HG03378 (cell line): Measurements from ENCODE around the gene SLC35G1.

Source experiments
- ATAC-seq: cut with Tn5 transposase; IDR thresholded peaks from one replicate; pipeline ENCODE4 v1.9.1; 2021; ENCODE audit warnings: mild to moderate bottlenecking, moderate library complexity; ENCODE audit not compliant: unreplicated experiment

SLC35G1 gene

DNA sequence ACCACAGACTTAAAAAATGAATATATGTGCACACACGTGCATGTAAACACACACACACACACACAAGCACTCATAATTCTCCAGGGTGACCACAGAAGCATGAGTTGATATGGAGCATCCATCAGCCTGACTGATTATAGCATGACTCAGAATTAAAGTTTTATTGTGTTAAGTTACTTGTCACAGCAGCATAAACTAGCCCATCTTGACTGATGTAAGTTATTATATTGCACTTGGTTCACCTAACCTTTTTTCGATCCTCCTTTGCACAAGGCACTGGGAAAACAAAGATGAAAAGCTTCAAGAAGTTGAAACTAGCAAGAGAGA is 18.8 kb upstream of the SLC35G1 start:
- ATAC-seq = no peak

DNA sequence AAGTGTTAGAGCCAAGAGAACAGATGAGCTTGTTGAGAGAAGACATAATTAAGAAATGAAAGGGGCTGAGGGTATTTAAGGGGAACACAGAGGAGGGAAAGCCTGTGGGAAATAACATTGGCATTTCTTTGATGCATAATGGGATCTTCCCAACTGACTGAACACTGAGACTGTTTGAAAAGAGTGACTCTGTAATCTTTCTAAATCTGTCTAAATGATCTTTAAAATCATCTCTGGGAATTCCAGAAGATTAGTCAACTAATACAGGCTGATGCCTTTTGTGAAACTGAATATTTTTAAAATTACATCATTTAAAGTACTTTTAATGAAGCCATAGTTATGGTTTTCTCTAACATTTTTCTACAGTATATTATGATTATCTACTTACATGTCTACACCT is 17.4 kb upstream of the SLC35G1 start:
- ATAC-seq = no peak

DNA sequence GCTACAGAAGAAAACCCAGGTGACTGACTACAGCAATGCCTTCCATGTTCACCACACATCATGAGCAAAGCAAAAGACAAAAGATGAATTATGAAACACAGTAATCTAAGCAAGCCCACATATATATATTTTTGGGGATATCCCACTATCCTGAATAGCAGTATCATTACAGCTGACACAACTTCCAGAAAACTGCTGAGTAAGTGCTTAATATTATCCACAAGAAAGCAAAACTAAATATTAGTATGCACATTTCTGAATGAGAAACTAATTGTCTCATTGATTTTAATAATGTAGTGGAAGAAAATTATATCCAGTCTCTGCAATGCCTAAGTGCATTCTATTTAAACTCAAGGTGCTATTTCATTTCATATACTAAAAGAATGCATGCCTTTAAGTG is 14.5 kb upstream of the SLC35G1 start:
- ATAC-seq = no peak

DNA sequence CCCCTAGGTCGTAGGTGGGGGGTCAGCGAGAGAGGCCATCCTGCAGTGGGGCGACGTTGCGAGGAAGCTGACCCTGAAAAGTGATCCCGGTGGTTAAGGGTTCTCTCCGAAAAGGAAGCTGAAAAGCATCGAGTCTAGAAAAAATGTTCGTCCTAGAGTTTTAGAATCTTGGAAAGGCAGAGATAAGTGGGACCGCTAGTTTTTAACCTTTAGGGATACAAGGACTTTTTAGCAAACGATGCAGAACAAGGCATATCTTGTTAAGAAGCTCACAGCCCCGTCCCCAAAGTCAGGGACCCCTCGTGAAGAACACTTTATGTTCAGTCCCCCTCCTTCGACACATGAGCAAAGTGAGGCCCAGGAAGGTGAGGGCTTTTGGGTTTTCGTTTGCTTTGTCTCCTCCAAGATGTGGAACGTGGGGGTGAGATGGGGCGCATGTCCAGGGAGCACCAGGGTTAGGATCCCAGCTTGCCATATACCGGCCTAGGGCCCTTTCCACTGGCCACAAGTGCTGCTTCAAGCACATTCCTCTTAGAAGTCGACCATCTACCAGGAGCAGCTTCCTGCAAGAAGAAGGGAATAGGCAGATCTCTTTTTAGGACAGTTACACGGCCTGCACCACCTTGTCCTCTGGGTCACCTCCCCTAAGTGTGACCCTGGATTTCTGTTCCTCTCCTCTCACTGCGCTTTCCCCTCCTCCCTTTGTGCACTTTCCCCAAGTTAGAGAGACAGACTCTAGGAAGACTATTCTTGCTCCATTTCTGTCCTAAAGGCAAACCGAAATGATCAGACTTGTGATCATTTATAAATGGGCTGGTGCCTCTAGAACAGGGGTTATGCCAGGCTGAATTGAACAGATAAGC is 969 bp downstream of the SLC35G1 start:
- ATAC-seq = no peak

DNA sequence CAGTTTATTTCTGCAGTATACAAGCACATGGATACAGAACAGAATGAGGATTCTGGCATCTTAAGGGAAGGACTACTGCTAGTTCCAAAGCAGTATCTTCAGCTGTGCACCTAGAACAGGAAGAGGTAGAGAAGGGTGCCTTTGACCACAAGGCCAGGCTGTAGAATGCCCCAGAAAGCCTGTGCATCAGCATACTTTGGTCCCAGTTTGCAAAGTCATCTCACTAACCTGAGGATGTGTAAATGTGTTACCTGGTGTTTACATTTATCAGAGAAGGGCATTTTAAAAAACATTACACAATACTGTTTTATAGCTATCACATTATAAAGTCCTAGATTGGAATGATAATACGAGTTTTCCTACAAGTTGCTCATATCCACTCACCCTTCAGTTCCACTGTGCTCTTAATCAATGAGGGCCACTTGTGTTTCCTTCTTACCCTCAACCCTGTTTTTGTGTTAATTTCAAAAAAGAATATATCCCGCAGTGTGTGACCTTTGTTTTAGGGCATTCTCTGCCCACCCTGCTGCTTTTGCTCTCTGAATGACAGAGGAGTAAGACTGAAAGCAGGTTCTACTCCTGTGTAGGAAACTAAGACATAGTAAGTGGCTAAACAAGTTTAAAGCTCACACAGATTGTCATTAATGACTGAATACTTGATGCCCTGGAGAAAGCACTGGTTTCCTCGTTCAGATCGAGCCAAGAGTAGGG is 3.4 kb downstream of the SLC35G1 start:
- no peak for ATAC-seq

DNA sequence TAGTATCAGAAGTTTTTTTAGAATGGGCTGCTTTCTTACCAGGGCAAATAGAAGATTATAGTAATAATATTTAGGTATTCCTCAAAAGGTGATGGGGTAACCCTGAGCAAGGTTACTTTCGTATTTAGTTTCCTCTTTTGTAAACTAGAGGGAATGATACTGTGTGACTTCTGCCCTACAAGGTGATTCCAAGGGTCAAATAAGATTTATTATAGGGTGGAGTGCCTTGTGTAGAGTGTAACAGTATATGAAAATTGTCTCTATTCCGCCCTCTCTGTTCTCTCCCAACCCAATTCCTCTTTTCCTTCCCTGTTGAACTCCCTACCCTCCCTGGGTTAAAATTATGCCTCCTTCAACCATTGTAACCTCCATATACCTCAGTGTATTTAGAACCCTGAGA is 5.3 kb downstream of the SLC35G1 start:
- no peak for ATAC-seq

DNA sequence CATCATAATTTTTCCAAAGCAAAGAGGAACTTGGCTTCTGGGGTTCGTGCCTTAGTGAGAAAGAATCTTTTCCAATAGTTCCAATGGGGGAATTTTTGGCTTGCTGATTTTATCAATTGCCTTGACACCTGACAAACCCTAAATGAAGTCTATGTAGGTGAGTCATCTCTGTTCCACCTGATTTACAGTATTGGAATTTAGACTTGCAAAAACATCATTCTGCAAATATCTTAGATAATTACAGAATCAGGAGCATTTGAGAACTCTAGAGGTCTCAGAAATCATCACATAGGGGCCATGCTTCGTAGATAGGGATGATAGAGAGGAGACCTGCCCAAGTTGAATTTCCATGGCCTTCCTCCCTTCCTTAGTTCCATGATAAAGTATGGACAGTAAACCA is 9.3 kb downstream of the SLC35G1 start:
- no peak for ATAC-seq

DNA sequence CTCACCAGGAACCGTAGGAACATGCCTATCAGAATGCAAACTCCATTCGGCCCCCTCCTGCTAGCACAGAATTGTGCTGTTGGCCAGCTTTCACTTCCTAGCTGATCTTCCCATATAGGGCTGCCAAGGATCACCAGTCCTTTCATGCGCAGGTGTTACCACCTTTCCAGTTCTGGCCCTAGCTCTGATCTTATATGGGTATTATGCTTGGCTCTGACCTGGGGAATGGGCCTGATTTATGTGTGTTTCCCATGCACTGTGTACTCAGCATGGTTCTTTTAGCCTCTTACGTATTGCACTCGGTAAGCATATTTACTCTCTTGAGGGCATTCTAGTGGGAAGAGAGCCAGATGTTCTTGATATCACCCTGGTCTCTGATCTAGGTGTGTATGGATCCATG is 11.1 kb downstream of the SLC35G1 start:
- ATAC-seq = no peak

DNA sequence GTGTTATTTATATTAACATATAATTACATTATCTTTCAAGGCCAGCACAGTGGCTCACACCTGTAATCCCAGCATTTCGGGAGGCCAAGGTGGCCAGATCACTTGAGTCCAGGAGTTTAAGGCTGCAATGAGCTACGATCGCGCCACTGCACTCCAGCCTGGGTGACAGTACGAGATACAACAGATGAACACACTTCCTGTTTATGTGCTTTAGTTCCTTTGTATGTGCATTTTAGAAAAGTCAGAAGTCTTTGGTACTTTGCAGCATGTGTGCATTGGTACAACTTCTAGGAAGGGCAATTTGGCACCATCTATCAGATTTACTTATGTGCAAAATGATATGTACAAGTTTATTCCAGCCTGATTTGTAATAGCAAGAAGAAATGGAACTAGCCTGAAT is 13.3 kb downstream of the SLC35G1 start:
- no peak for ATAC-seq

DNA sequence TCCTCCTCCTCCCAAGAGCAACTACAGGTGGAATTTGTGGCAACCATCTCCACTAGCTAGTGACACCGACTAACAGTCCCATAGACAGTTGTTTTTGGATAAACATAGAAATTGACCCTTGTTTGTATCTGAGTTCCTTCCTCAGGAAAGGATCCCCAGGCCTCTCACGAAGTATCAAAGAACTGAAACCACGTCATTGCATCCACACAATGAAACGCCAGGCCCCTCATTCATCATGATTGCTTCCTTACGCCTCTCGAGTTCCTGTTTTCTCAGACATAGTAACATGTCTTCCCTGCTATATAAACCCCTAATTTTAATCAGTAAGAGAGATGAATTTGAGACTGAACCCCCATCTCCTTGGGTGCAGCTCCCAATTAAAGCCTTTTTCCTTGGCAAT is 18.1 kb downstream of the SLC35G1 start:
- no peak for ATAC-seq

DNA sequence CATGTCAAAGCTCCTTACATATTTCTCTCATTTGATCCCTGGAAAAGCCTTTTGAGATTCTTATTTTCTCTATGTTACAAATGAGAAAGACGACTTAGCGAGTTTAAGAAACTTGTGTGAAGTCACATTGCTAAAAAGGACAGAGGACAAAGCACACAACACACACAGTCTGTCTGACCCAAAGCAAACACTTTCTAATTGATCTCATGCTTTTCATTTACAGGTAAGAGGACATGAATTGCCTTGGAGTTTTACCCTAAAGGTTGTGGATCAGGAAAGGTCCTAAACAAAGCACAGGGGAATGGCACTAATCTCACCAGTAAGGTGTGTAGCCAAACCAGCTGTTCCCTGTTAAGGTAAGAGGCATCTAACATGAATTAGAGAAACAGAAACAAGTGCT is 18.7 kb downstream of the SLC35G1 start:
- ATAC-seq = no peak

DNA sequence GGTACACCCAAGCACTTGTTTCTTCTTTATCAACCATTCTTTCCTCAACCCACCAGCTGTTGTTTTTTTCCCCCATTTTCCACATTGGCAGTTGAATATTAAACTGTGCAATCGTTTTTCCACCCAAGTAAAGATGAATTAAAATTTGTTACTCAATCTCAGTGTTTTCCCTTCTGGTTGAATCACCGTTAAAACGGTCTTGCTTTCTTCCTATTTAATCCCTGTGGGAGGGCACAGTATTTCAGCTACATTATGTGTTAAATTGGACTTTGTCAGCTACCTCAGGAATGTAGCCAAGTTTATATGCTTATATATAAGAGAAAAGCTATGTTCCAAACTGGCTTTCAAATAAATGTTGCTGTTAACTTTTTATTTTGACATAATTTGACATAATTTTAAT is 19.9 kb downstream of the SLC35G1 start:
- no peak for ATAC-seq

DNA sequence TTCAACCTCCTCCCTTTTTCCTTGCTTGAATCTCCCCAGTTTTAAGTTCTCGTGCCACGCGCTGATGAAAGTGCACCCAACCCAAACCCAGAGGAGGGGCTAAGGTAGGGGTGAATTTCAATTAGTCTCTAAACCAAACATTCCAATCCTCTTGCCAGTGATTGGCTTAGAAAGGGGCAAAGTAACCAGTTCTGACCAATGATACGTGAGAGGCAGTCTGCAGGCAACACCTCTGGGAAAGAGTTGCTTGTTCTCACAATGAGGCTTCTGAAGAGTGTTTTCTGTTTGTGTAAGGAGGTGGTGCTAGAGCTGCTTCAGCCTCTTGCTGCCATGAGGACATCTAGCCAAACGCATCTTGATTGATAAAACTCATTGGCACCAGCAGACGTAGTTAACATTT is 21.8 kb downstream of the SLC35G1 start:
- ATAC-seq = no peak

DNA sequence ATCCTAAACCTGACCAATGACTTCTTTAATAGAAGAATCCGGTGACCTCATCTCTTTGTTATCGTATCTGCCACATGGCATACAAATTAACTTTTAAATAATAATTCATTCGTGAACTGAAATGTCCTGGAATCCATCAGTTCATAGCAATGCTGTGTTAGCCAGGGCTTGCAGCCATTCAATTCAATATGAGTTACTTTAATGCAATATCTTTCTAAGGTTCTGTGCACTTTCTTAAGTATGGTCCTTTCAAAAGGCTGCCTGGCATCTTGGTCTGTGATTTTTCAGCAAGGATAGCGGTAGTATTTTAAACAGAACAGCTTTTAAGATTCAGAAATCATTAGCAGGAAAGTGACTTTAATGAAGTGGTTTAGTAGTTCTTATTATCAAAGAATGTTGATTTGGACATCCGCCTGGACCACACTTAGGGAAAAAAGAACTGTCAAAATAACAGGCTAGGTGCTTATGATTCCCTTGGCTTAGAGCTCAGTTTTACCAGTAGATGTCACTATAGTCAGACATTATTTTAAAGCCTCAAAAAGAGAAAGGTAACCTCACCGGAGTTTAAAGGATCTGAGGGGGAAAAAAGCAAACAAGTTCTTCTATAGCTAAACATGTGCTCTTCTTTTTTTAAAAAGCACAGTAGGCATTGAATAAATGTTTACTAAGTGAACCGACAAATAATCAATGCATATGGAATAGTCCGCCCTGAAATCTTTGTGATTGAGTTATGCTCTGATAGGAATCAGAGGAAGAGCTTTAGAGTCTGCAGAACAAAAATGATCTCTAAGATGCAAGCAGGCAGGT is 22.7 kb downstream of the SLC35G1 start:
- no peak for ATAC-seq

DNA sequence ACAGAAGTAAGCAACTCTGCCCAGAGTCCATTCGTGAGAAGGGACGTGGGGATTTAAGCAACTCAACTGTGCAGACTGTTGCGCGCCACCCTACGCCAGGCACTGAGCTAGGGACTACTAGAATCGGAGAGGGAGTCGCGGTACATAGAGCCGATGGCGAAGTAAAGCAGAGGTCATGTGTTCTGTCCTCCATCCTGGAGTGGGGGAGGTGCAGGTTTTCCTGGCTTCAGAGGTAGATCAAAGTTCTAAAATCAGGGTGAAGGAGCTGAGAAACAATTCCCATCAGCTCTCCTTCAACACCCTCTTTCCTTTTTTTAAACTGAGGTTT is 23.2 kb downstream of the SLC35G1 start:
- no peak for ATAC-seq

DNA sequence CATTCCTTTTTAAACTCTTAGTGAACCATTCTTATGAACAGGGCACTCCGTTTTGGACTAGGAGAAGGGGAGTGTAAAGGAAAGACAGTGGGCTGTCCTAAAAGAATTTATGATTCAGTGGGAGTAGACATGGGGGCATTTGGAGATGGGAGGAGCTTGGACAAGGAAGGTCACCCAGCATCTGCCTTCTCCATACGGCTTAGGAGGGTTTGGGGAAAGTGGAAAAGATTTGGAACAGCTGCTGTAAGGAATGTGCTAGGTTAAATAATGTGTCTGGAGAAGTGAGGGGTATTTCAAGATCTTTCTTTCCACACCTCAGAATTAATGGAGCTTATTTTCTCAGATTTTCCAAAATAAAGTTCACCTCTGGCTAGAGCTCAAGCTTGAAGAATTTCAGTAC is 24.0 kb downstream of the SLC35G1 start:
- no peak for ATAC-seq

DNA sequence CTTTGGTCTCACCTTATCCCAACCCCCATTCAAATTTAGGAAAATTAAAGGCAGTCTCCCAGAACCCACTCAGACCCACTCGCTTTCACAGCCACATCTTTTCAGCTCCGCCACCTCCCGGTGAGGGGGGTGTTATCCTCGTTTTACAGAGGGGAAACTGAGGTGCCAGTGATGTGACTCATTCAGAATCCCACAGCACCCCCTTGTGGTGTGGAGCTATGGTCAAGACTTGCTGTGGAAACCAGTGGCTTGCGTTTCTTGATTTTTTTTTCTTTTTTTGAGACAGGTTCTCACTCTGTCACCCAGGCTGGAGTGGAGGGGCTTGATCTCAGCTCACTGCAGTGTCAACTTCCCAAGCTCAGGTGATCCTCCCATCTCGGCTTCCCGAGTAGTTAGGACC is 27.6 kb downstream of the SLC35G1 start:
- ATAC-seq = no peak

DNA sequence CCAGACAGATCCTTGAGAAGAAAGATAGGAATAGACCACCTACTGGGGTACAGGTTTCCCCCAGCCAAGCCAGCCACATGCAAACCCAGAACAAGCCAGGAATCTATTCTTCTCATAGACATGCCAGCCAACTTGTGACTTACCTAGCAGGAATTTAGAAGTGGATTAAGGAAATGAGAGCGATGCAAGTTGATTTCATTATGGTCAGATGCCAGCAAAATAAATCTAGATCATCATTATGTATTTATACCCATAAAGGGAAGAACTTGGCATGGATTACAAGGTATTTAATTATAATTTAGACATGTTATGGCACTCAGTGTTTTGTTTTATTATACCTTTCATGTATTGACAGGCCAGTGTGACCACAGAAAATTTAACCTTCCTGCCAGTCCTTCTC is 32.8 kb downstream of the SLC35G1 start:
- ATAC-seq = no peak

DNA sequence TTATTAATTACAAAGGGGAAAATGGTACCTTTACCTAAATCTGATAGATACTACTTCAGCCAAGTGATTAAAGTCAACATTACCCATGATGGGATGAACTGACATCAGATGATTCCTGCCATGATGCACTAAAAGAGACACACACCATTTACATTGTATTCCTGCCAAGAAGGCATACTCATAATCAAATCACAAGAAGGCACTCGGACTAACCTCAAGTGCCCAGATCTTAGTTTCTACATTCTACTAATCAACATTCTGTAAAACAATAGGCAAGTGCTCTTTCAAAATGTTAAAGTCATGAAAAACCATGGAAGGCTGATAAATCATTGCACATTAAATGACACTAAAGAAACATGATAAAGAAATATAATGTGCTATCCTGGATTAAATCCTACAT is 44.4 kb downstream of the SLC35G1 start:
- no peak for ATAC-seq

DNA sequence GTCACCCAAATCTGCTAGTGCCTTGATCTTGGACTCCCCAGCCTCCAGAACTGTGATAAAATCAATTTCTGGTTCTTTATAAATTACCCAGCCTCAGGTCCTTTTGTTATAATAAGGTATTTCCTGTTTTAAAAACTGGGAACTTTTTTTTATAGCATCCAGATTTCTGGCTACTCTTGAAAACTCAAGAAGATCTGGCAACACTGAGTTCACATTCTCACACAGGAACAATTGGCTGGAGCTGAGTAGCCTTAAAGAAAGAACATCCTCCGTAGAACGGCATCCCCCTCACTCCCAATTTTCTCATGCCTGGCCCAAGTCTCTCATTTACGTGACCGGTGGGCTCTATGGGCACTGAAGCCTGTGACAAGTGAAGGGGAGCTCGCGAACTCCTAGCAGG is 47.1 kb downstream of the SLC35G1 start:
- no peak for ATAC-seq

DNA sequence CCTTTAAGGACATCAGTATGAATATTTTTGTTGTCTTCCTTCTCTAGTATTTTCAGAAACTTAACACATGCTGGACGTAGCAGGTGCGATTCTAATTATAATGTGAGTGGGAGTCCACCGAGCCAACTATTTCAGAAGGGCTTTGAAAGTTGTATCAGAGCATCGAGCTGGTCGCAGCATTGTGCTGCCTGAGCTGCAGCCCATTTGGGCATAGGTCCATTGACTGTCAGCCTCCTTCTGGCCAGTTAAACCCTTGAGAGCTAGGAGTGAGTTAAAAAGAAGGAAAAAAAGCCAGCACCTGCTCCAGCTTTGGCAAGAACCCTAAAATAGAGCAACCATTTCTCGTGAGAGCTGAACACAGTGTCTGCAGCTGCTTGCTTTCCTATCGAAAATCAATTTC is 47.8 kb downstream of the SLC35G1 start:
- no peak for ATAC-seq

DNA sequence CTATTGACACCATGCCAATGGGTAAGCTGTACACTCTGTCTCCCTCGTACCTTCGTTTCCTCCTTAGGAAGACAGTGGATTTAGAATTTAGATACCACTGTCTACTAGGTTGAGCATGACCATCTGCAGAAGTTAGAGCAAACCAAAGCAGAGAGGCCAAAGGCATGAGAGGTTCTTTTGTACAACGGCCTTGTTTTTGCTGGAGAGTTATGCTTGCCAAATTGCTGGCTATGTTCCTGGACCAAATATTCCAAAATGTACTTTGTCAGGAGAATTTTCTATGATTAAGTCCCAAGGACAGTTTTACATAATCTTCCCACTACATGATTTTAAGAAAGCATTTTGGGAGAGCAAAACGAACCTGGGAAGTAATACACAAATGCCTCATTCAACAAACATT is 52.0 kb downstream of the SLC35G1 start:
- no peak for ATAC-seq
